ENCODE measurements around the gene ROR2. TPM values are rescaled to one million over a fixed set of nuclear protein-coding genes. Genes with fewer than 3 reads are reported as not detected.
"Not testable (repeated sequence)": the region's sequence is repeated elsewhere in the genome, so short reads cannot be mapped to it uniquely, and the experiment has no call there.

Gene ROR2
- total RNA-seq, 1 donor from 2014 or later: 0.43 TPM

- DNase-seq: no peak
- intact Hi-C loops (cut with DNase I): no loop called here
Observed at GRCh38 chr9:91815896-91816295, 134.1 kb downstream of the ROR2 start.

DNA sequence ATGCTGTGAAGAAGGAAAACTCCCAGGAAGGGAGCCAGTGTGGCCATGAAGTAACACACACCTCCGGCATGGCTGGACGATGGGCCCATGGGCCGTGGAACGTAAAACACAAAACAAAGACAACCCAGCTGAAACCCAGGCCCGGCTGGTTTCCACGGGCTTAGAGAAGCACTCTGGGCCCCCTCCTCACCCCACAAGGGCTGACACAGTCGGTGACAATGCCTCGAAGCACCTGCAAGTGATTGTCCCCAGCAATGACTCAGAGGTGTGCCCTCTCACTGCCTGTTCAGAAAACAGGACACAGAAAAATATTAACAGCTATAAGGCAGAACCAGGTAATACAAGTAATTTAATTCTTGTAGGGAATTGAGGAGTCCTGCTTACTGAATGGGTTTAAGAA is 135.3 kb downstream of the ROR2 start:
- DNase-seq (no peak), ATAC-seq (ENCODE audit: poor library complexity) (no peak)
- intact Hi-C loops (cut with DNase I): no loop called here

More at GRCh38 chr9:91815896-91816295, 134.1 kb downstream of the ROR2 start:
- ATAC-seq (ENCODE audit: poor library complexity): no peak

DNA sequence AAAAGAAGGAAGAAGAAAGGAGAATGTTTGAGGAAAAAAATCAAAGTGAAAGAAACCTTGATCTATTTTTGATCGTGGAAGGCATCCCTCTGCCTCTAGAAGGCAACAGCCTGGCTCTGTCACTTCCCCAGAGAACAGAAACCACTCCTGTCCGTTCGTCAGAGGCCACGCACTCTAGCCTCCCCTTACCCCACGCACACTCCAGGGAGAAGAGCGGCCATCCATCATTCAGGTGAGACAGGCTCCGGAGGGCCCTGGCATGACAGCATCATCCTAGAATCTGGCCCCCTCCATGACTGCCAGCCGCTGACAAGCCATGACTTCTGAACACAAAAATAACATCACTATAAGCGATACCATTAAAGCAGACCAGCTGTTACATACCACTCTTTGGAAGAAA is 135.8 kb downstream of the ROR2 start:
- DNase-seq (no peak), ATAC-seq (ENCODE audit: poor library complexity) (no peak)
- intact Hi-C loops (cut with DNase I): no loop called here

DNA sequence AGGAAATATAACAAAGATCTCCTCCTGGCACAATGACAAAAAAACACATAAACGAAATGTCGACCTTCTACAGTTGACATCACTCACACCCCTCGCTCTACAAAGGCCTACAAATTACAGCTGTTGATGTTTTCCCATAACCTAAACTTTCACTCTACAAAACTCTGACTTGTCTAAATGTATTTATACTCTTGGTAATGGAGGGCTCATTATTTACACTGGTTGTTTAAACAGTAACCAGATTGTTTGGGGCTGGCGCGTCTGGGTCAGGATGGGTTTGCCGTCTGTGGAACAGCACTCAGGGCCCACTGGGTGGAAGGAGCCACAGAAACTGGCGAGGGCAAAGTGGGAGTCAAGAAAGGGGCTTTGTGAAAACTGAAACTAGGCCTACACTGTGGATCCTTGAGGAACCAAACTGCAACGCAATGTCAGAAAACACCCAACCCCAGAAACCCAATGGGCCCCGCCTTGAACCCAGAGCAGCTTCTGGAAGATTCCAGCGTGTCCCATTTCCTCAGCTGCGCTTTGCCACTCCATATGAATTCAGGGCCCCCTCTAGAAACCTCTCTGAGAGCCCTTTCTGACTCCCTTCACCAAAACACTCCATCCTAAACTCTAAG is 136.7 kb downstream of the ROR2 start:
- no peak for ATAC-seq (ENCODE audit: poor library complexity)
- DNase-seq: no peak
- intact Hi-C loops (cut with DNase I): no loop called here

DNA sequence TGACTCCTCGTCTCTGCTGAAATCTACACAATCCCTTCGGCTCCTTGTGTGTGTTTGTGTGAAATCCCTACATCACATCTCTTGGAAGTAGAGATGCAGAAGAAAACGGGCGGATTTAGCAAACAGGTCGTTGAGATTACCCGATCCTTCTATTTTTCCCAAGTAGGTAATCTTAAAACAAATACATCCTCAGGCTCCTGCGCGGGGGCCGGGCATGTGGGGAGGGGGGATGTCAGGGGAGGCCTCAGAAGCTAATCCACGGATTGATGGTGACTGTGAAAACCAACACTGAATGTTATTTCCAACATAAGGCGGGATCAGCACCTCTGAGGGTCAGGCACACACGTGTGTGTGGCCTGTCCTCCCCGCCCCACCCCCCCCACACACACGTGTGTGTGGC is 137.8 kb downstream of the ROR2 start:
- intact Hi-C loops (cut with DNase I): no loop called here
- no peak for DNase-seq

DNA sequence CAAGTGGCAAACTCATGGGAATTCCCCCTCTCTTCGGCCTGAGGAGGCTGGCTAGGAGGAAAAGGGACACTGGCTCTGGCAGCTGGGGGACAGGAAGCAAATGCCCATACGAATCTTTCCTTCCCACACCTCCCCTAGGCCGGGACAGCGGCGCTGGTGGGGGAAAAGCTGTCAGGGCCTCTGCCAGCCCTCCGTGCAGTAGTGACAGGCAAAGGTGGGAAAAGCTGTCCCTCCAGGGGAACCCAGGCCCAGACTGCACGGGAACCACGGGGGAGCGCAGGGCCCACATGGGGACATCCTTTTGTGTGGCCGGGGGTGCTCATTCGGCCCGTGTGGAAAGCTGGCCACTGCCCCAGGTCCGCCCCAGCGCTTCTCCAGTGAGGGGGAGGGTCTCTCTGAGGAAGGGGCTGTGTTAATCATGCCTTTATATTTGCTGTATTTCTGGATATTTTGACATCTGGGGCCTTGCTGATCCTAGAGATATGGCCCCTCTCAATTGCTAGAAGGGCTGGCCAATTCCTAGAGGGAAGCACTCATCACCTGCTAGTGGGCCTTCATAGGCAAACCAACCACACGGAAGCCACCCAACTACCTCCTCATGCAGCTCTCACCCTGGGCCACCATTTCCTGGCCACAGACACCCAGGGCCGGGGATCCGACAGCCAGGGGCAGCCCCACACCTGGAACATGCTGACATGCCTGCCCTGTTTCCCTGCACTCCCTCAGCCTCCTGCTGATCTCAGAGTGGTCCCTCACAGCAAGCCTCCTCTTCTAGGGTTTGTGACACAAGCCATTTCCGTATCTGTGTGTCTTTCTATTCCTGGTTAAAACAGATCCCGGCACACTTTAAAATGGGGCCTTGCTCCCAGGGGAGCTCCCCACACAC is 138.8 kb downstream of the ROR2 start:
- ATAC-seq (ENCODE audit: poor library complexity): no peak
- intact Hi-C loops (cut with DNase I): no loop called here
- no peak for DNase-seq

More for the DNA sequence above, 137.8 kb downstream of the ROR2 start:
- ATAC-seq (ENCODE audit: poor library complexity): no peak

DNA sequence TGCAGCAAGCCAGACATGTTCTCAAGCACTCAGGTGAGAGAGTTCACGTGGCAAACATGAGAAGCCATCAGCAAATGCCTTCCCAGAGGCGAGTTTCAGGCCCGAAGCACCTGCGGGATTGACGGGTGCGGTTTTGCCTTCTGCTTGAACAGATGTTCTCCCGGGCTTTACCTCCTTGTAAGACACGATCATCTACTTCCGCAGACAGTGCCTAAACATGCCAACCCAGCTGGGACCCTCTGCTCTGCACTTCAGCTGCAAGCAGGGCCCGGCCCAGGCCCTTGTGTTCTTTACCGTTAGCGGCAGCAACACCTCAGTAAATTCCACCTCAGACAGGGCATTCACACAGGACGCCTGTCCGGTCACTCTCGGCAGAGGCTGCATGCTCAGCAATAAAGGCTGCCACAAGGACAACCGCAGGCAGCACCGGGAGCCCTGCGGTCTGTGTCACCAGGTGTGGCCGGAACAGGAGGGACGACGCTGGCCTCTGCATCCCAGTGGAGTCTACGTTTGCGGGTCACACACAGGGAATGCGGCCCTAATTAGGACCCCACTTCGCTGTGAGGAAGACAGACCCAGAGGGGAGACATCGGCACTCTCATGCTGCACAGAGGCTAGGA is 139.6 kb downstream of the ROR2 start:
- intact Hi-C loops (cut with DNase I): no loop called here
- no peak for ATAC-seq (ENCODE audit: poor library complexity)
- no peak for DNase-seq

DNA sequence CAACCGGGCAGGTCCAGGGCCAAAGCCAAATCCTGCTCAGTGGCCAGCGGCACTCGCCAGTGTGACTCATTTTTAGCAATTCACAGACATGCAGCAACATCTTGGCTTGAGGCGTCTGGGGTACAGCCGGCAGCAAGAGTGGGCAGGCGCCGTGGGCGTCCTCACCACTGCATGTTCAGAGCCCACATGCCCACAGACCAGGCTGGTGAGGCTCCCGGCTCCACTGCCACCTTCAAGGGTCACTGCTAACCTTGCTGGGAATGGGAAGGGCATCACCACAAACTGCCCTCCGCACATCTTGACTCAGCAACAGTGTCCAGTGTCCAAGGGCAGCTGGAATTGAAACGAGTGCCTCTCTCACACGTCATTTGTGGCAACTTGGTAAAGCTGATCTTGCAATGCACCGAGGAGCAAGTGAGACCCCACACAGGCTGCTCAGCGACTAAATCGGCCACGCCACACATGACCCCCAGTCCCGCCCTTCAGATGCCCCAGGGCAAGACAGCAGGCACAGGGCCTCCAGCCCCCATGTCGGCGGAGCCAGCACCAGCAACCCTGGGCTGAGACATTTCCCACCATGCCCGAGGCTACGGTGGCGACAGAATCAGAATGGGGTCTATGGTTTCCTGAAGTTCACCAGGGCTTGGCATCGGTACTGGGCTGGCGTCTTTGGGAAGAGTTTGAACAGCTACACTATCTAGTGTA is 140.3 kb downstream of the ROR2 start:
- intact Hi-C loops (cut with DNase I): no loop called here
- DNase-seq: no peak
- ATAC-seq (ENCODE audit: poor library complexity): no peak

- no peak for ATAC-seq (ENCODE audit: poor library complexity)
- intact Hi-C loops (cut with DNase I): no loop called here
- no peak for DNase-seq
Observed at GRCh38 chr9:91807643-91808246, 142.3 kb downstream of the ROR2 start.

- intact Hi-C loops (cut with DNase I): no loop called here
- no peak for ATAC-seq (ENCODE audit: poor library complexity)
- no peak for DNase-seq
Observed at GRCh38 chr9:91805031-91805430, 145.0 kb downstream of the ROR2 start.

DNA sequence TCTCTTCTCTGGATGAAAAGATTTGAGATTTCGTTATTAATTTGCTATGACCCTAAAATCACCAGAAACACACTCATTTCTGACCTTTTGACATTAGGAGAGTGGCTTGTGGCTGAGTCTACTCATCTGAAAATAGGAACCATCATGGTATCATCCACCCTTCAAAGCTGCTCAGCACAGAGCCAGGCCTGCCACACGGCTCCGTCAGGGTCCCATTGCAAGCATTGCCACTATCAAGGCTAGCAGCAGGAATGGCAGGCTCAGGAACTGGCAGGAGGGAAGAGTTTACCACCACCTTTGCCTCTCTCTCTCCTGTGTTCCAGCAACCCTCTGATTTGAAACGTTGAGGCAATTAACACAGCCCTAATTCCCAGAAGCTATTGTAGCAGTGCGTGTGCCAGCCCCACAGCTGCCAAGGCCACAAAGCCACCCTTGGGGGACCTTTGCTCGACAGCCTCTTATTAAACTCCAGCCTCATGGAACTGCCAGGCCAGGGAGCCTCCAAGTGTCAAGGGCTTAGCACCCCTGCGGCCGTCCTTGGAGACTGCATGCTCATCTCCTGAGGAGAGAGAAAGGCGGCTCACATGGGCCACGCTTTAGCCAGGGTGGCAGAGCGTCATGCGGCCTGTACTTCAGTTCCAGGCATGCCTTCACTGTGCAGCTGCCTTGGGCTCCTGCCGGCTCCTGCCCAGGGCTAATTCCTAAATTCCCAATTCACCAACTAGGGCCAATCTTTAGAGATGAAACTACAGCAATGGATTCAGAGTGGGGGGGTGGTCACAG is 145.9 kb downstream of the ROR2 start:
- ATAC-seq (ENCODE audit: poor library complexity): no peak
- intact Hi-C loops (cut with DNase I): no loop called here
- DNase-seq: no peak

DNA sequence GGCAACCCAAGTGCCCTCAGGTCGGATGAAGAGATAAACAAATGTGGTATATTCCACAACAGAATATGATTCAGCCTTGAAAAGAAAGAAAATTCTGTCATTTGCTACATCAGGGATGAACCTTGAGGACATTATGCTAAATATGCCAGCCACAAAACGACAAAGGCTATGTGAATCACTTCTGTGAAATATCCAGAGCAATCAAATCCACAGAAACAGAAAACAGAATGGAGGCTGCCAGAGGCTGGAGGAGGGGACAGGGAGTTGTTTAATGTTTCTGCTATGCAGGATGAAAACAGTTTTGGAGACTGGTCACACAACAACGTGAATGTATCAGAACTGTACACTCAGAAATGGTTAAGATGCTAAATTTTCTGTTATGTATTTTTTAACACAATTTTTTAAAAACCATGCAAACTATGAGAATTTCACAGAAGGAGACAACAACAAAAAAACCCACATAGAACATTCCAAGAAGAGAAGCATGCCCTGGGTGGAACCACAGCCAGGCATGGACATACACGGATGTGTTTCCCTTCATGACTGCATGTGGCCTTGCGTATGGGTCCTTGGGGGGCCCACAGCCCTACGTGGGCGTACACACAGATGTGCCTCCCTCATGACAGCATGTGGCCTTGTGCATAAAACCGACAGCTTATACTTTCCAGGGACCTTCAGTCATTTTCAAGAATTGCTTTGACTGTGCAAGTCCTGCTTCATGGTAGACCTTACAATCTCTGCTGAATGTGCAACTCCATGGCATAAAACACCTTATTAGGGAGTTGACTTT is 146.7 kb downstream of the ROR2 start:
- ATAC-seq (ENCODE audit: poor library complexity) (no peak), DNase-seq (no peak)
- intact Hi-C loops (cut with DNase I): no loop called here

DNA sequence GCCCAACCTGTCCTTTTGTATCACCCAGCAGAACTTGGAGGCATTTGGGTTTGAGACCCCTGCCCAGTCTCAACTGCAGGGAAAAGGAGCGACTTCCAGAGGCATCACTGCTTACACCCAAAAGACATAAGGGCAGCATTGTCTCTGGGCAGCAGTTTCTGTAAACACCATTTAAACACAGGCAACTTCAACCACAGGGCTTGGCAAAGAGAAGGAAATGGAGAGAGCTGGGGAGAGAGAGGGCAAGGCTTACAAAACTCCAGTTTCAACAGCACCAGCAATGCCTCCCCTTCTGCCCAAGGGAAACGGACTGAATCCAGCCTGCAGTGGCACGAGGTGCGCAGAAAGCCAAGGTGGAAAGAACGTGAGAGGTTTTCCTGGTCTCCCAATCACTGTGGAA is 147.6 kb downstream of the ROR2 start:
- ATAC-seq (ENCODE audit: poor library complexity): no peak
- no peak for DNase-seq
- intact Hi-C loops (cut with DNase I): no loop called here

- DNase-seq: no peak
- ATAC-seq (ENCODE audit: poor library complexity): no peak
- intact Hi-C loops (cut with DNase I): no loop called here
Observed at GRCh38 chr9:91800473-91801030, 149.5 kb downstream of the ROR2 start.

- DNase-seq: no peak
- intact Hi-C loops (cut with DNase I): no loop called here
- ATAC-seq (ENCODE audit: poor library complexity): no peak
Observed at GRCh38 chr9:91799113-91799744, 150.8 kb downstream of the ROR2 start.

- intact Hi-C loops (cut with DNase I); DNase-seq; ATAC-seq (ENCODE audit: poor library complexity): not testable (repeated sequence)
Observed at GRCh38 chr9:91798273-91799112, 151.5 kb downstream of the ROR2 start.

Measured in Right ventricle myocardium superior (tissue), 1 donor.